Upper lobe of left lung (tissue), 4 donors: ENCODE results near the gene IMMP2L.

ENCODE experiments used
- CTCF ChIP-seq, 6 experiments: fragments of 450-650 bp in 4 of 6; fragments of 200-600 bp in 2 of 6; sonication (generic) in 2 of 6; IDR thresholded peaks; one replicate each; pipeline ENCODE4 v1.5.1; 2016 to 2019; ENCODE audit warnings: antibody characterized with exemption in 6 of 6
- POLR2A ChIP-seq, 4 donors: fragments of 450-650 bp; IDR thresholded peaks; one replicate each; pipeline ENCODE4 v1.5.1; 2016 to 2017; ENCODE audit warnings: antibody characterized with exemption in 4 of 4, mild to moderate bottlenecking in 2 of 4
- POLR2AphosphoS5 ChIP-seq, 2 donors: sonication (generic); formaldehyde crosslinking; IDR thresholded peaks; one replicate each; pipeline ENCODE4 v1.5.1; 2017; ENCODE audit warnings: antibody characterized with exemption in 2 of 2

DNA sequence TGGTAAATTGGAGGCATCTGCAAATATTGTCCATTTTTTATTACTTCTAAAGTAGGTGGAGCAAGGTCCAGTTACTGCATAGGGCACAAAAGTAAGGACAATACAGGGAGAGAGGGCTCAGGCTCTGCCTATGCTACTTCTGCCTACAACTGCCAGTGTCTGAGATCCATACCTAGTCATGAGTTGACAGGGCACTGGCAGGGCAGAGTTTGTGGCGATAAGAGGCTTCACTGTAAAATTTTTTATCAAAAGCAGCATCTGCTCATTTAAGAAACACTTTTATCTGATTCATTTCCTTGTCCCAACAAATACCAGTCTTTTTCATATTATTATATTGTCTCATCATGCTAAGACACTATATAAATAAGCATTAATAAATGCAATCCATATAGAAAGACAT is 293.4 kb downstream of the IMMP2L start:
- TF ChIP-seq CTCF (IDR thresholded peaks at IDR 0.05) (no peak), POLR2AphosphoS5 (IDR thresholded peaks at IDR 0.05) (no peak), POLR2A (IDR thresholded peaks at IDR 0.05) (no peak)
